Measurements from ENCODE around the gene ZFYVE28.

The ZFYVE28 gene

GRCh38 chr4:2261110-2261852, 157.2 kb downstream of the ZFYVE28 start:
- DNase-seq (ENCODE audit: low read depth in 2 of 2): peak in 1 of 2 donors; percentile 49

GRCh38 chr4:2260344-2261109, 157.9 kb downstream of the ZFYVE28 start:
- no peak for DNase-seq (ENCODE audit: low read depth in 2 of 2)

DNA sequence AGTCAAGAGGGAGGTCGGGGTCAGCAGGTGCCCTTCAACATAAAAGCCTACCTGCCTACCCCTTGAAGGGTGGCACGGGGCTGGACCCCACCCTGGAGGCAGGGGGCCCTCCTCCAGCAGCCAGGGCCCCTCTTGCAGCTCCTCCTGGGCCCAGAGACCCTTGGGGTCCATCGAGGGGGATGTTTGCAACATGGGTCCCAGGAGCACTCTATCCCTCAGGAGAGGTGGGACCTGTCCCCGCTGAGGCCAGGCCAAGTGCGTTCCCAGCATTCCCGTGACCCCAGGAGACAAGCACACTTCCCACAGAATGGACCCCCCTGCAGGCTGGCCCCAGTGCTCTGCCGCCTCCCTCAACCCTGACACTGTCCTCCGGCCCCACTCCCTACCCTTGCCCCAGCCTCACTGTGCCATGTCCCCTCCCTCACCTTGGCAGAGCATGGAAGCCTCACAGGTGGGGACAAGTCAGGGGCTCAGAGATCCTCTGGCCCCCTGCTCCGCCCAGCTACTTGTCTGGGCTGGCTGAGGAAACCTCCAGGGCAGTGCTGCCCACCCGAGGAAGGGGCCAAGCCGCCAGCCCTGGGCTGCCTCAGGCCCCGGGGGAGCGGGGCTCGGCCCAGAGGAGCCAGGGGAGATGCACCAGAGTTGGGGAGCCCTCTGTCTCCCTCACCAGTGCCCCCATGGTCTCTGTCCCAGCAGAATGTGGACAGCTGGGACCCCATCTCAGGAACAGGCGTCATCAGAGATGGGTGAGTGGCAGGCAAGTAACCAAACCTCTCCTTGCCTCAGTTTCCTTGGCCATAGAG, 158.7 kb downstream of the ZFYVE28 start:
- DNase-seq (ENCODE audit: low read depth in 2 of 2): no peak

DNA sequence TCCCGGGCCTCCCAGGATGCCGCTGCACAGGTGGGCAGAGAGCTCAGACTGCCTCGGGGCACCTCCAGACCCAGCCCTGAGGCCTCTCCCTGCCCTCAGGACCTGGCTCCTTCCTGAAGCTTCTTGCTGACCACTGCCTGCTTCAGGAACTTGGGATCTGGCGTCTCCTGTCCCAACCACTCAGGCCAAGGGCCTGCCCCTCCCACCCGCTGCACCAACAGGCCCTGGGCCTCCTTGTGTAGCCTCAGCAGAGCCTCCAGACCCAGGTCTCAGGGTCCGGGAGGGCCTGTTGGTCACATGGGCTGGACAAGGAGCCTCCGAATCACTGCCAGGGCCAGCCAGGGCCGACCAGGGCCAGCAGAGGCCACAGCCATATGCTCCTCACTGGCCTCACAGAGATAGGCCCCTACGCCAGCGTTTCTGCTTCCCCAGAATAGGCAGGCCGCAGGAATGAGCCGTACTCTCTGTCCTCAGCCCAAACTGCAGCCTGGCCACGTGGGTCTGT, 159.4 kb downstream of the ZFYVE28 start:
- no peak for DNase-seq (ENCODE audit: low read depth in 2 of 2)

- no peak for DNase-seq (ENCODE audit: low read depth in 2 of 2)
Measured at GRCh38 chr4:2258091-2259035, 160.1 kb downstream of the ZFYVE28 start.

DNA sequence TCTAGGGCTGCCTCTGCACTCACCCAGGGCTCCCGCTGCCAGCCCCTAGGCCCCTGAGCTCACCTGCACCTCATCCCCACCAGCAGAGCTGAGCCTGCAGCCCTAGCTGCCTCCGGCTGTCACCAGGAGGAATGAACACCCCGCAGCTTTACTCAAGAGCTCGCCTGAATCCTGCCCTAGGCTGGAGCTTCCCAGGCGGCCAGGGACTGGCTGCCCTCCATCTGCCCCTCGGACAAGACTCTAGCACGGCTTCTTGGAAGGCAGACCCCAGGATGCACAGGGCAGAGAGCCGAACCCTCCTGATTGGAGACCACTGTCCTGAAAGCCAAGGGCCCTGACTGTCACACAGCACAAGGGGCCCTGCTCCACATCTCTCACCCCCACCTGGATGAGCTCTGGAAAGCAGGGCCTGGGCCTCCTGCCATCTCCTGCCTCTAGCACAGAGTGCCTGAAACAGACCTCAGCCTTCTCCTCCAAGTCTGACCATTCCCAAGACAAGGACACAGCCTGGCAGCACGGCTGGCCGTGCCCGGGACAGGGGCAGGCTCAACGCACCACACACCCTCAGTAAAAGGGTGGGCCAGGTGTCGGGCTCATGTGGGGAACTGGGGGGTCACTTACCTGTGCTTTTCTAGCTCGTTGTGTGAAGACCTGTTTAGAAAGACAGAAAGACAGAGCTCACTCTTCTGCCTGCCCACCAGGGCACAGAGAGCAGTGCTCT, 160.9 kb downstream of the ZFYVE28 start:
- DNase-seq (ENCODE audit: low read depth in 2 of 2): no peak

DNA sequence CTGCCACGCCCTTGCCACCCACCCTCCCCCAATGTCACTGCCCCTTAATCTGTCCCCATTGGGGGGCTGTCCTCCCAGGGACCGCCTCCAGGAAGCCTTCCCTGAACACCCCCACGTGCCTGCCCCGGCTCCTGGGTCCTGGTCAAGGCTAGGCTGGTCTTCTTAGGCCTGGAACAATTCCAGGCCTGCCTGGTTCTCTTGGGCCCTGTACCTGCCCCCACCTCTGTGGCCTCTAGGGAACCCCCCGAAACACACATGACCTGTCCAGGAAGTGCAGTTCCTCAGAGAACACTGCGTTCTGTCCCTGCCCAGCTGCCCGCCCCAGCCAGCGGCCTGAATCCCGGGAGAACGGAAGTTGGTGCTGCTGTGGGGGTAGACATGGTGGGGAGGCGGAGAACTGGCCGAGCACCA, 161.7 kb downstream of the ZFYVE28 start:
- no peak for DNase-seq (ENCODE audit: low read depth in 2 of 2)

- DNase-seq (ENCODE audit: low read depth in 2 of 2): no peak
Measured at GRCh38 chr4:2256156-2256731, 162.2 kb downstream of the ZFYVE28 start.

DNA sequence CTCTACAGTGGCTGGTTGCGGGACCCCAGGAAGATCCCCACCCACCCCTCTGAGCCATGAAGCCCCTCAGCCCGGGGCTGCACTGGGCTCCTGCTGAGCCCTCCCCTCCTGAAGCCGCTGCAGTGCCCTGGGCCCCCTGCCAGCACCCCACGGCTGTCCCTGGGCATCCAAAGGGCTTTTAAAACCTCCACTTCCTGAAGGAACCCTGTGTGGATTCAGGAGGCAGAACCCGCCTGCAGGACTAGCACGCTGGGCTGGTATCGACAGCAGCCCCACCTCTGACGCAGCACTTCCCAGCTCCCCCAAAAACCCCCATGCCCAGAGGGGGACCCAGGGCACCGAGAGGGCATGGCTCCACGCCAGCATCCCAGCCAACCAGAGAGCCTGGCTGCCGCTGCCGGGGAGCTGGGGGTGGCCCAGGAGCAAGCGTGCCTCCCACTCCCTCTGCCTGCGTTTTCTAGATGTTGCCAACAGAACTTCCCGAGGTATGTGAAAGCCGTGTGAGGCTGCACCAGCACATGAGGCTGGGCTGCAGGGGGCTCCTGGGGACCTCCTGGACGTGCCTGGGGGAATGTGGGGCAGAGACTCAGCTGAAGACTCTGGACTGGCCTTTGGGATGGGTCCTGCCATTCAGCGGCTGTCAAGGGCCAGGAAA, 162.8 kb downstream of the ZFYVE28 start:
- DNase-seq (ENCODE audit: low read depth in 2 of 2): no peak

DNA sequence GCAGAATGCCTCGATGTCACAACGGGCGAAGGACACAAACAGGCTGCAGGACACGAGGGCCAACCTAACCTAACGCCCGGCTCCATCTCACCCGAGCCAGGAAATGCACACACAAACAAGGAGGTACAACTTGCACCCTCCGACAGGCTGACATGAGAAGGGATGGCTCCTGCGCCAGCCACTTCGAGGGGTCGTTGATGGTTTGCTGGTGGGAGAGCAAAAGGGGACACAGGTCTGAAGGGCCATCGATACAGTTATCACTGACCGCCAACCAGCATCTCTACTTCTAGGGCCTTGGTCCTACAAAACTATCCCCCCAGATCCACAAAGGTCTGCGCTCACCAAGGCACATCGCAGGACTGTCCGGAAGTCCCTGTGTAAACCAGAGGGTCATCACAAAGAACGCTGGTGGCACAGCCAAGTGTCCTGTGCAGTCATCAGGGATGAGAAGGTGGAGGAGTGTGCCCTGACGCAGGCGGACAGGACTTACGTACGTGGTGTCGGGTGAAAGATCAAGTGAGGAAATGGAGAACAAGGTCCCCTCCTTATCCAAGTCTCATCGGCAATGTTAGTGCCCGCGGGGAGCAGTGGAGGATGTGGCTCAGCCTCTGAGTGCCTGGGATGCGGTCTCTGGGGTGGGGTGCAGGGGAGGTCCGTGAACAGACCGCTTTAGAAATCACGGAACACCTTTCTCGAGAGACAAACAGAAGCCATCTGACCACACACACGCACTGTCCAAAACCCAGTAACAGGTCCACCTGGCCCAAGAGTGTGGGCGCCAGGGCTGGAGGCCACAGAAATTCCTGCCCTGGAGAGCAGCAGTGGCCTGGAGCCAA, 163.6 kb downstream of the ZFYVE28 start:
- DNase-seq (ENCODE audit: low read depth in 2 of 2): no peak

DNA sequence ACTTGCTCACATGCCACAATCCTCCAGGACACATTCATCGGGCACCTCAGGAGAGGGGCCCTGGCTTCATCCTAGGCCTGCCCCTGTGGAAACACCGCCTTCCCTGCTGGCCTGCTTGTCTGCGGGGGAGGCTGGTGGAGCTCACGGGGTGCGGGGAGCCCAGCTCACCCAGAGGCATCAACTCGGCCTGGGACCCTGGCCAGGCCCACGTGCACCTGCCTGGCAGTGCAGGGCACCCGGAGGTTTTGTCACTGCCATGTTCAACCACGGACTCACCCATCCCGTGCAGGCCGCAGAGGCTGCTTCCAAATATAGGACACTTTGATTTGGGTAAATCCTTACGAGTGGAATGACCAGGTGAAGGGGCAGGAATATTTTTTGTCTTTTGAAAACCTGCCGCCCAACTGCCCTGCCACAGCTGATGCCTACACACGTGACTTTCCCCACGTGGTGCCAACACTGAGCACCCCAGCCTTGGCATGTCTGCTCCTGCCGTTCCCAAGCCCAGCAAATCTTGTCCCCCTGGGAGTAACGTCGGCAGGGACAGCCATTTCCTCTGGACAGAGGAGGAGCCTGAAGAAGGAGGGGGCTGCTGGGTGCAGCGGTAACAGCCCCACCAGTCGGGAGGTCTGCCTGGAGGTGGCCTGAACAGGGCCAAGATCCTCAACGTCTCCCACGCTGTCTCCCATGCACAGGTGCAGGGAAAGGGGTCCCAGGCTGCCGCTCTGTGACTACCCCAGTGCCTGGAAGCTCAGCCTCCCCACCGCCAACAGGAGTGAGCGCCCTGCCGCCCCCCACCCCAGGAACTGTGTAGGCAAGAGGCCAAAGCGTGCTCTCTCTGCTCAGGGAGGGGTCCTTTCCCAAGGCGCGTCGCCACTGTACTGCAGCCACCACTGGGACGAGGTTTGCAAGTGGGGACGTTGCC, 165.0 kb downstream of the ZFYVE28 start:
- DNase-seq (ENCODE audit: low read depth in 2 of 2): no peak

- no peak for DNase-seq (ENCODE audit: low read depth in 2 of 2)
Measured at GRCh38 chr4:2252530-2253091, 165.8 kb downstream of the ZFYVE28 start.

GRCh38 chr4:2251795-2252529, 166.5 kb downstream of the ZFYVE28 start:
- no peak for DNase-seq (ENCODE audit: low read depth in 2 of 2)

GRCh38 chr4:2251073-2251794, 167.2 kb downstream of the ZFYVE28 start:
- DNase-seq (ENCODE audit: low read depth in 2 of 2): no peak

- no peak for DNase-seq (ENCODE audit: low read depth in 2 of 2)
Measured at GRCh38 chr4:2250357-2251072, 167.9 kb downstream of the ZFYVE28 start.

Measured in stimulated activated CD4-positive, alpha-beta T cell treated with anti-CD3 and anti-CD28 coated beads, Interleukin-1b, Interleukin-23, amount 100 ng/mL, for 4 hours (primary cell).